K562 (cell line): ENCODE results near the gene MYOM1. TPM values are rescaled to one million over a fixed set of nuclear protein-coding genes. Genes with fewer than 3 reads are reported as not detected.

Experiments used
- ATAC-seq: fragments of 200-7000 bp; cut with Tn5 transposase; 3 replicates; pipeline ENCODE4 v1.9.1; 2020; ENCODE audit warnings: moderate library complexity
- BruUV-seq: library from RNA; stranded (reverse); fragments of 400-500 nt; replicated peaks from 2 replicates; lab custom pipeline; 2021; lab: Mats Ljungman, UMichigan
- CTCF ChIA-PET: fragments of 300-600 bp; formaldehyde crosslinking; extraction: SDS; loops from one replicate; lab custom pipeline; 2021; ENCODE audit warnings: low intra/inter-chr PET ratio; lab: Yijun Ruan, JAX
- POLR2A ChIA-PET: fragments of 300-600, 350-650 bp; sonication (Branson Sonifier 250); formaldehyde crosslinking; extraction: SDS; loops from one replicate; lab custom pipeline; 2021; ENCODE audit warnings: antibody characterized with exemption, inconsistent platforms; lab: Yijun Ruan, JAX
- DNase-seq, 4 experiments: peaks; one replicate each; pipeline versions ENCODE4 v3.0.0 to v3.0.0-alpha.2; 2011 to 2018; ENCODE audit warnings: low spot score in 3 of 4, mixed read lengths in 3 of 4; ENCODE audit errors: extremely low read depth in 1 of 4
- FAIRE-seq: peaks from 2 replicates; lab custom pipeline; 2011; peaks lifted over from hg19 to GRCh38; lab: Jason Lieb, UNC
- H2AFZ ChIP-seq: 2 replicates; pipeline ENCODE4 v1.6.0; 2011; ENCODE audit warnings: low read depth, low read length, control low read depth, inconsistent platforms
- H3K27ac ChIP-seq: fragments of 200-600 bp; 3 replicates; pipeline ENCODE4 v1.8.0; 2011; ENCODE audit warnings: low read depth, mild to moderate bottlenecking, control low read depth, inconsistent platforms, low read length, moderate library complexity, mixed read lengths; ENCODE audit errors: extremely low read depth
- H3K27me3 ChIP-seq, 2 experiments: fragments of 300-600 bp in 1 of 2; 2 replicates in 1 of 2; 3 replicates in 1 of 2; pipeline versions ENCODE4 v1.6.0 to v1.8.0; 2011; ENCODE audit warnings: inconsistent platforms in 2 of 2, low read length in 2 of 2, mild to moderate bottlenecking in 1 of 2, mixed read lengths in 1 of 2, moderate library complexity in 1 of 2; ENCODE audit not compliant: control insufficient read depth in 2 of 2, insufficient read depth in 2 of 2
- H3K36me3 ChIP-seq: fragments of 300-600 bp; 3 replicates; pipeline ENCODE4 v1.8.0; 2011; ENCODE audit warnings: mild to moderate bottlenecking, low read length, inconsistent platforms; ENCODE audit not compliant: control insufficient read depth, insufficient read depth
- H3K4me1 ChIP-seq, 2 experiments: fragments of 200-600 bp in 1 of 2; replicated peaks in 1 of 2; 2 replicates in 1 of 2; 3 replicates in 1 of 2; pipeline versions ENCODE4 v1.5.1 to v1.8.0; 2011; ENCODE audit warnings: inconsistent platforms in 2 of 2, low read length in 2 of 2, mild to moderate bottlenecking in 1 of 2, mixed read lengths in 1 of 2, moderate library complexity in 1 of 2; ENCODE audit not compliant: control insufficient read depth in 2 of 2, insufficient read depth in 2 of 2
- H3K4me2 ChIP-seq: 2 replicates; pipeline ENCODE4 v1.6.1; 2011; ENCODE audit warnings: low read length, control low read depth, inconsistent platforms, mixed read lengths; ENCODE audit not compliant: insufficient read depth
- H3K4me3 ChIP-seq: fragments of 200-600 bp; sonication (generic), shearing (Covaris generic); 2 replicates; pipeline ENCODE4 v1.5.1; 2016; ENCODE audit warnings: control low read depth, inconsistent platforms
- H3K79me2 ChIP-seq: fragments of 200-600 bp; 3 replicates; pipeline ENCODE4 v1.8.0; 2011; ENCODE audit warnings: low read length, inconsistent platforms; ENCODE audit not compliant: control insufficient read depth, insufficient read depth
- H3K9ac ChIP-seq, 2 experiments: 2 replicates each; pipeline versions ENCODE4 v1.6.0 to v1.6.1; 2011; ENCODE audit warnings: low read depth in 2 of 2, low read length in 2 of 2, control low read depth in 1 of 2, inconsistent platforms in 1 of 2, mild to moderate bottlenecking in 1 of 2, mixed read lengths in 1 of 2; ENCODE audit not compliant: insufficient read depth in 1 of 2
- H3K9me1 ChIP-seq: one replicate; pipeline ENCODE4 v1.6.0; 2011; ENCODE audit warnings: inconsistent platforms, mild to moderate bottlenecking, low read length, moderate library complexity; ENCODE audit not compliant: control insufficient read depth, insufficient read depth
- H3K9me3 ChIP-seq: replicated peaks from 2 replicates; pipeline ENCODE4 v1.5.1; 2011; ENCODE audit warnings: low read depth, low read length, inconsistent platforms; ENCODE audit not compliant: control insufficient read depth, insufficient read depth
- H4K20me1 ChIP-seq: replicated peaks from 2 replicates; pipeline ENCODE4 v1.6.1; 2011; ENCODE audit warnings: low read length, inconsistent platforms, mixed read lengths; ENCODE audit not compliant: control insufficient read depth, insufficient read depth
- DPF2 ChIP-seq: fragments of 450-650 bp; IDR thresholded peaks from 2 replicates; pipeline ENCODE4 v1.6.1; 2016
- E2F1 ChIP-seq: sonication (generic); formaldehyde crosslinking; IDR thresholded peaks from 2 replicates; pipeline ENCODE4 v1.8.1; 2023; ENCODE audit warnings: mild to moderate bottlenecking, missing genetic modification reagents, moderate library complexity
- GABPB2 ChIP-seq: fragments of 250-450 bp; sonication (Bioruptor Pico); conservative IDR thresholded peaks from 2 replicates; pipeline ENCODE4 v1.5.1; 2021; ENCODE audit warnings: mild to moderate bottlenecking
- HNRNPUL1 ChIP-seq: fragments of 200-400 bp; formaldehyde crosslinking; IDR thresholded peaks from 2 replicates; pipeline ENCODE4 v1.6.1; 2017; ENCODE audit warnings: low read length
- MYNN ChIP-seq, 2 experiments: sonication (generic); formaldehyde crosslinking in 1 of 2; IDR thresholded peaks; 2 replicates each; pipeline versions ENCODE4 v1.5.0 to v1.6.1; 2016 to 2020; ENCODE audit warnings: antibody characterized with exemption in 1 of 2, missing genetic modification reagents in 1 of 2
- NR4A1 ChIP-seq, 2 experiments: fragments of 250-450 bp in 1 of 2; fragments of 450-650 bp in 1 of 2; sonication (Bioruptor Pico) in 1 of 2; IDR thresholded peaks; 2 replicates each; pipeline versions ENCODE4 v1.4.0 to v1.6.1; 2016 to 2020; ENCODE audit warnings: mild to moderate bottlenecking in 2 of 2, missing compliant biosample characterization in 1 of 2, missing genetic modification characterization in 1 of 2, moderate library complexity in 1 of 2
- RB1 ChIP-seq: fragments of 450-650 bp; IDR thresholded peaks from 2 replicates; pipeline ENCODE4 v1.6.1; 2017; ENCODE audit warnings: low read depth, mild to moderate bottlenecking
- TEAD4 ChIP-seq, 2 experiments: sonication (generic) in 1 of 2; formaldehyde crosslinking in 1 of 2; IDR thresholded peaks; 2 replicates each; pipeline versions ENCODE4 v1.6.1 to v1.8.0; 2012 to 2022; ENCODE audit warnings: borderline replicate concordance in 1 of 2, inconsistent platforms in 1 of 2, low read length in 1 of 2, mild to moderate bottlenecking in 1 of 2, missing genetic modification reagents in 1 of 2
- XRCC4 ChIP-seq: IDR thresholded peaks from one replicate; pipeline ENCODE4 v1.6.1; 2011; ENCODE audit not compliant: insufficient read depth, insufficient read length; ENCODE audit errors: extremely low read depth
- ZBED1 ChIP-seq: IDR thresholded peaks from 2 replicates; pipeline ENCODE4 v1.6.1; 2014
- ZBTB5 ChIP-seq: fragments of 450-650 bp; IDR thresholded peaks from 2 replicates; pipeline ENCODE4 v1.6.1; 2017; ENCODE audit warnings: antibody characterized with exemption
- ZBTB8A ChIP-seq: fragments of 450-650 bp; IDR thresholded peaks from 2 replicates; pipeline ENCODE4 v1.6.1; 2018; ENCODE audit warnings: mild to moderate bottlenecking, moderate library complexity; ENCODE audit not compliant: partially characterized antibody
- WGBS: fragments of 100-300 bp; shearing (Covaris generic); methylation state at CpG from one replicate; pipeline ENCODE4 v1.1.6; 2016; ENCODE audit warnings: low coverage, mixed read lengths; ENCODE audit not compliant: insufficient coverage; ENCODE audit errors: missing lambda C conversion rate; 5-methylcytosine and 5-hydroxymethylcytosine counted together
- in situ Hi-C: fragments of 300-500 bp; cut with MboI; formaldehyde crosslinking; loops from 4 replicates; pipeline ENCODE4 v1.15.0; 2018; ENCODE audit warnings: inconsistent platforms, mixed read lengths
- intact Hi-C: fragments of 100-400 bp; cut with micrococcal nuclease; formaldehyde crosslinking; loops from 2 replicates; pipeline ENCODE4 v1.14.2; 2022
- polyA plus RNA-seq, 8 experiments: library from polyadenylated mRNA; depleted of rRNA in 4 of 8; stranded (reverse) in 5 of 8; unstranded in 3 of 8; fragments of >200 nt; fragmentation: Nextera tagmentation in 2 of 8; fragmentation: Illumina TruSeq in 1 of 8; extraction: Ambion mirVana in 2 of 8; extraction: Trizol in 1 of 8; gene quantifications; 2 replicates each; pipeline versions ENCODE4 v1.2.1 to v1.2.3, GENCODE V29; 2011 to 2014; ENCODE audit warnings: inconsistent platforms in 1 of 8, missing spikeins in 1 of 8
- total RNA-seq, 7 experiments: library from RNA; depleted of rRNA in 6 of 7; stranded (reverse); fragments of >200 nt in 6 of 7; fragmentation: Illumina TruSeq in 2 of 7; extraction: Trizol in 2 of 7; gene quantifications; 2 replicates each; pipeline versions ENCODE4 v1.2.1 to v1.2.3, GENCODE V29; 2011 to 2021; ENCODE audit warnings: low replicate concordance in 1 of 7

The MYOM1 gene
- total and polyA plus RNA-seq, 9 of the 15 experiments (the other 6 are each of a cell fraction or from before 2014, with no cell fraction given), result 0.01 to 0.62 (median 0.25) TPM

- peaks cover 61% of the 10 kb centered on the region for H3K79me2 ChIP-seq
- TF ChIP-seq ZBTB8A, result no peak
- no peak for TF ChIP-seq ZBTB5
- TF ChIP-seq TEAD4 (IDR thresholded peaks at IDR 0.05; ENCODE audit: low read length), result peak; percentile 97
- peak; percentile 100 for TF ChIP-seq TEAD4 (CRISPR knock-in tag; IDR thresholded peaks at IDR 0.05; ENCODE audit: borderline replicate concordance)
- no peak; the same call in 1 of the 2 replicates for TF ChIP-seq E2F1 (CRISPR knock-in tag)
- TF ChIP-seq ZBED1, result peak; percentile 65; the same call in 1 of the 2 replicates
- peak; percentile 92 for TF ChIP-seq RB1
- peak; percentile 63 for TF ChIP-seq DPF2
- no peak for TF ChIP-seq XRCC4
- no peak for TF ChIP-seq MYNN (IDR thresholded peaks at IDR 0.05)
- no peak for TF ChIP-seq MYNN (CRISPR knock-in tag; IDR thresholded peaks at IDR 0.05)
- TF ChIP-seq HNRNPUL1, result no peak
- TF ChIP-seq GABPB2 (CRISPR knock-in tag), result no peak
- peak; percentile 77; the same call in 1 of the 2 replicates for TF ChIP-seq NR4A1 (CRISPR knock-in tag; IDR thresholded peaks at IDR 0.05)
- TF ChIP-seq NR4A1 (tag; IDR thresholded peaks at IDR 0.05), result no peak
Observed at GRCh38 chr18:3261373-3262233, 41.8 kb upstream of the MYOM1 start, which contains the start of gene MYL12B. TSS of gene MYL12B (plus strand) at chr18:3262133. CDS start at chr18:3272899, 10,766 bp downstream.

More at GRCh38 chr18:3261373-3262233, 41.8 kb upstream of the MYOM1 start, which contains the start of gene MYL12B:
- H2AFZ ChIP-seq, result peak within 1 kb of the TSS; percentile 96
- peak within 1 kb of the TSS; percentile 84 for H3K4me3 ChIP-seq
- POLR2A ChIA-PET, result interaction anchor here (0.5 to 3.5 kb wide), 14 partner anchors 9 to 414 kb away, joined by 3 to 26 read pairs (median 4); partner anchors contain the start of gene MYL12A
- in situ Hi-C loops, result no loop called here
- no peaks in the 10 kb centered on the region for H3K9me3 ChIP-seq
- H3K9ac ChIP-seq, result peak within 1 kb of the TSS; percentile 86 to 97
- peak; percentile 85 for ATAC-seq
- peaks cover 25 to 42% of the 10 kb centered on the region in 2 experiments for H3K4me1 ChIP-seq
- CTCF ChIA-PET, result no interaction called here
- H3K27ac ChIP-seq, result peak within 1 kb of the TSS; percentile 97
- FAIRE-seq, result peak; percentile 19
- H3K4me2 ChIP-seq, result peak within 1 kb of the TSS; percentile 88
- H3K36me3 ChIP-seq, result peaks cover 34% of the 10 kb centered on the region
- TSS peak; percentile 80 for BruUV-seq
- peaks cover 6% of the 10 kb centered on the region for H3K9me1 ChIP-seq
- under 1% methylated on average over 84 of the region's 84 CpGs for whole genome bisulfite sequencing
- H4K20me1 ChIP-seq, result peaks cover 40% of the 10 kb centered on the region
- DNase-seq, result peak; percentile 79 to 92 (median 83)
- H3K27me3 ChIP-seq, result no peaks in the 10 kb centered on the region
- intact Hi-C loops, result loop anchor here (2.0 to 5.0 kb wide), 2 partner anchors 13 to 401 kb away; no protein-coding TSS in a partner anchor
